NCI-H748 (cell line): Measurements from ENCODE around the gene RNF186.

Source experiments
- DNase-seq: peaks from one replicate; lab custom pipeline; 2025; ENCODE audit not compliant: unreplicated experiment; lab: John Stamatoyannopoulos, UW

Gene RNF186

DNA sequence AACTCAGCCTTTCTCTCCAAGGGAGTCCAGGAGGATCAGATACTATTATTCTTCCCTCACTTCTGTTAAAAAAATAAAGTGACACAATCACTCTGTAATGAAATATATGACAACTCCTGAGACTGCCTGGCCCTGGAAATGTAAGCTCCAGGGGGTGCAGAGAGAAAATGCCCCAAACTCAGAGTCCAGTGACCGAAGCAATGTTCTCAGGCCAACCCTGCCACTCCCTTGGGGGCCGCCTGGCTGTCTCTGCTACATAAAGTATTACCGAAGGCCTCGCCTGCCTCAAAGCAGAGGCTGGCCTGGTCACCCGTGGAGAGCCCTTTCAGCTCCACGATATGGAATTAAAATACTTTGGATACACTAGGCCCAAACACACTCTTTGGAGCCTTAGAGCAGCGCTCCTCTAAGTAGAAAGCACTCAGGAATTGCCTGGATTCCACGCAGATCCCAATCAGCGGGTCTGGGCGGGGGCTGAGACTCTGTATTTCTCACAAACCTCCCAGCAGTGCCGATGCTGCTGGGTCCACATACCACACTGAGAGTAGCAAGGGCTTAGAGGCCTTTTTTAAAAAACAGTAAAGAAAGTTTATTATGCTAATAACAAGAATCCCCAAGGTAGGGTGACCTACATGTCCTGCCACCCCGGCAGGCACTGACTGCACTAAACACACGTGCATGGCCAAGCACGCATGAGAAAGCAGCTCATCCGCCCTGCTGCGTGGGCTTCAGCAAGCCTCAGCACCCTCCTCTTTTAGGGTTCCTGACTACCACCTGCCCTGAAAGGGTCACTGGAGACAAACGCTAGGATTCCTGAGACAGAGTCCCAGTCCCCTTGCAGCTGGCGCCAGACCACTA, 46.5 kb downstream of the RNF186 start:
- no peak for DNase-seq

DNA sequence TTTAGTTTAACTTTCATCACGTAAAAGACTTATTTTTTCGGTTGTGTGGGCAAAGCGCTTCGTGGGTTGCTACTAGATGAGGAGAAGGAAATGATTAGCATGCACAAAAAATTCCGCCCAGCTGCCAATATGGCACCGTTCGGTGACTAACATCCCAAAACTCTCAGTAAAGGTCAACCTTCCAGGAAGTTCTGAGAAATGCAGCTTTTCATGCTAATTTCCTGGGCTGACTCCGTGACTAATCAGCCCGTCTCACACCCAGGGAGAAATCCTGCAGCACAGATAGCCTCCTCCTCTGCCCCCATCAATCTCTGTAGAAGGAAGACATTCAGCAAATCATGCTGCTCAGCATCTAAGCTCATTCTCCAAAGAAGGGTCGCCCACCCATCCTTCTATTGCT, 49.5 kb downstream of the RNF186 start:
- DNase-seq, result no peak

DNA sequence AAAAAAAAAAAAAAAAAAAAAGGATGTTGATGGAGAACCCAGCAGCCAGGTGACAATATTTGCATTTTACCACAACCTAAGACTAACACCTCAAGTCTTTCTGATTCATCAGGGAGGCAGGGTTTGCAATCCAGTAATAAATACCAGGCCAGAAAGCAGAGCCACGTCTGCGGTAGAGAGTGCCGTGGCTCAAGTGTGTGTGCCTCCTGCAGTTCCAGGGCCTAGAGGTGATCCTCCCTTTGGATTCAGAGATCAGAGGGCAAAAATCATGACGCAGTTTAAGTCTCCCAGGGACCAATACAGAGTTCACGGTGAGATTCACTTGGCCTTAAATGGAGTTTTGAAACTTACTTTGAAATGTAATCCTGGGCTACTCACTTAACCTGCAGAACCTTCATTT, 50.2 kb downstream of the RNF186 start:
- no peak for DNase-seq
